Keratinocyte (primary cell): Measurements from ENCODE around the gene CACNG7.

Experiments
- CTCF ChIP-seq, 3 experiments: IDR thresholded peaks in 1 of 3; conservative IDR thresholded peaks in 1 of 3; optimal IDR thresholded peaks in 1 of 3; 2 replicates in 2 of 3; 3 replicates in 1 of 3; pipeline versions ENCODE3 to v1.5.1; 2011; ENCODE audit warnings: low read length in 3 of 3, mild to moderate bottlenecking in 3 of 3, moderate library complexity in 2 of 3, control low read depth in 1 of 3, inconsistent platforms in 1 of 3; ENCODE audit not compliant: insufficient read depth in 2 of 3; ENCODE audit errors: extremely low read depth in 1 of 3
- EZH2 ChIP-seq: IDR thresholded peaks from one replicate; pipeline ENCODE4 v1.6.1; 2012; ENCODE audit warnings: inconsistent platforms, mild to moderate bottlenecking, low read length, moderate library complexity

GRCh38 chr19:53908106-53908934 is 758 bp upstream of the CACNG7 start:
- TF ChIP-seq CTCF (optimal IDR thresholded peaks at IDR 0.05 in 1 of 3, IDR thresholded peaks at IDR 0.05 in 1 of 3, conservative IDR thresholded peaks at IDR 0.05 in 1 of 3; ENCODE audit: extremely low read depth in 1 of 3, insufficient read depth in 2 of 3, low read length in 3 of 3): no peak
- TF ChIP-seq EZH2: no peak
